Liver (tissue), 9 donors: ENCODE data around the gene PDS5A. TPM values are rescaled to one million over a fixed set of nuclear protein-coding genes. Genes with fewer than 3 reads are reported as not detected.
"Not testable (repeated sequence)": the region's sequence is repeated elsewhere in the genome, so short reads cannot be mapped to it uniquely, and the experiment has no call there.

Experiments used
- DNase-seq: peaks from one replicate; pipeline ENCODE4 v3.0.0-alpha.2; 2017; ENCODE audit warnings: low spot score
- H3K27ac ChIP-seq, 2 donors: one replicate each; pipeline ENCODE4 v1.7.0; 2013; ENCODE audit warnings: inconsistent platforms in 2 of 2, low read length in 2 of 2, control low read depth in 1 of 2, low read depth in 1 of 2, mild to moderate bottlenecking in 1 of 2
- H3K27me3 ChIP-seq, 4 donors: one replicate each; pipeline versions ENCODE4 v1.6.1 to v1.7.0; 2013; ENCODE audit warnings: low read length in 3 of 4, inconsistent platforms in 1 of 4, mild to moderate bottlenecking in 1 of 4, moderate library complexity in 1 of 4; ENCODE audit not compliant: control insufficient read depth in 4 of 4, insufficient read depth in 4 of 4
- H3K36me3 ChIP-seq, 4 donors: one replicate each; pipeline versions ENCODE4 v1.6.1 to v1.7.0; 2013; ENCODE audit warnings: low read length in 3 of 4, mild to moderate bottlenecking in 3 of 4, low read depth in 1 of 4, moderate library complexity in 1 of 4; ENCODE audit not compliant: control insufficient read depth in 4 of 4, insufficient read depth in 3 of 4
- H3K4me1 ChIP-seq, 4 donors: one replicate each; pipeline versions ENCODE4 v1.6.1 to v1.7.0; 2013; ENCODE audit warnings: low read length in 3 of 4, mild to moderate bottlenecking in 3 of 4, moderate library complexity in 1 of 4; ENCODE audit not compliant: control insufficient read depth in 4 of 4, insufficient read depth in 4 of 4
- H3K4me3 ChIP-seq, 3 donors: one replicate each; pipeline versions ENCODE4 v1.6.1 to v1.7.0; 2013; ENCODE audit warnings: low read length in 3 of 3, control low read depth in 1 of 3, low read depth in 1 of 3, mild to moderate bottlenecking in 1 of 3
- H3K9ac ChIP-seq, 2 donors: one replicate each; pipeline ENCODE4 v1.7.0; 2013; ENCODE audit warnings: low read length in 2 of 2, mild to moderate bottlenecking in 2 of 2, moderate library complexity in 2 of 2, control low read depth in 1 of 2, low read depth in 1 of 2
- H3K9me3 ChIP-seq, 4 donors: one replicate each; pipeline versions ENCODE4 v1.6.1 to v1.7.0; 2013; ENCODE audit warnings: low read length in 3 of 4; ENCODE audit not compliant: control insufficient read depth in 4 of 4
- ATF3 ChIP-seq: IDR thresholded peaks from 2 replicates; pipeline ENCODE4 v1.6.1; 2016; ENCODE audit warnings: antibody characterized with exemption
- CTCF ChIP-seq: fragments of 150-350 bp; IDR thresholded peaks from 2 replicates; pipeline ENCODE4 v1.5.1; 2017; ENCODE audit warnings: improper control_type of control experiment, low read depth, low read length; ENCODE audit not compliant: missing input control
- FOXA1 ChIP-seq: IDR thresholded peaks from 2 replicates; pipeline ENCODE4 v1.6.1; 2016; ENCODE audit warnings: antibody characterized with exemption
- FOXA2 ChIP-seq: IDR thresholded peaks from 2 replicates; pipeline ENCODE4 v1.6.1; 2016; ENCODE audit warnings: antibody characterized with exemption
- GABPA ChIP-seq, 2 donors: IDR thresholded peaks in 1 of 2; conservative IDR thresholded peaks in 1 of 2; 2 replicates each; pipeline ENCODE4 v1.6.1; 2016; ENCODE audit warnings: antibody characterized with exemption in 2 of 2, mild to moderate bottlenecking in 1 of 2, moderate library complexity in 1 of 2
- HNF4A ChIP-seq, 2 donors: conservative IDR thresholded peaks; 2 replicates each; pipeline ENCODE4 v1.6.1; 2016; ENCODE audit warnings: antibody characterized with exemption in 2 of 2, mild to moderate bottlenecking in 2 of 2
- HNF4G ChIP-seq: IDR thresholded peaks from 2 replicates; pipeline ENCODE4 v1.6.1; 2016; ENCODE audit warnings: antibody characterized with exemption
- JUND ChIP-seq, 2 donors: IDR thresholded peaks; 2 replicates each; pipeline ENCODE4 v1.6.1; 2016; ENCODE audit warnings: antibody characterized with exemption in 2 of 2
- MAX ChIP-seq: IDR thresholded peaks from 2 replicates; pipeline ENCODE4 v1.6.1; 2016; ENCODE audit warnings: antibody characterized with exemption
- RAD21 ChIP-seq, 2 donors: IDR thresholded peaks; 2 replicates each; pipeline ENCODE4 v1.6.1; 2016; ENCODE audit warnings: antibody characterized with exemption in 2 of 2, mild to moderate bottlenecking in 2 of 2
- REST ChIP-seq: IDR thresholded peaks from 2 replicates; pipeline ENCODE4 v1.6.1; 2016; ENCODE audit warnings: antibody characterized with exemption, mild to moderate bottlenecking
- RXRA ChIP-seq, 2 donors: IDR thresholded peaks; 2 replicates each; pipeline ENCODE4 v1.6.1; 2017 to 2018; ENCODE audit warnings: antibody characterized with exemption in 2 of 2, mild to moderate bottlenecking in 1 of 2
- SP1 ChIP-seq: IDR thresholded peaks from 2 replicates; pipeline ENCODE4 v1.6.1; 2018; ENCODE audit warnings: antibody characterized with exemption, mild to moderate bottlenecking
- TAF1 ChIP-seq: conservative IDR thresholded peaks from 2 replicates; pipeline ENCODE4 v1.6.1; 2016; ENCODE audit warnings: antibody characterized with exemption, mild to moderate bottlenecking
- YY1 ChIP-seq: IDR thresholded peaks from 2 replicates; pipeline ENCODE4 v1.6.1; 2016; ENCODE audit warnings: antibody characterized with exemption, mild to moderate bottlenecking
- WGBS: extraction: QIAGEN DNeasy Blood & Tissue Kit; methylation state at CpG from one replicate; pipeline ENCODE4 v1.1.7; 2013; 5-methylcytosine and 5-hydroxymethylcytosine counted together
- polyA plus RNA-seq, 2 donors: library from polyadenylated mRNA; stranded (reverse) in 1 of 2; unstranded in 1 of 2; fragments of 200-250 nt in 1 of 2; fragments of >200 nt in 1 of 2; fragmentation: Nextera tagmentation in 1 of 2; extraction: Ambion mirVana in 1 of 2; gene quantifications; one replicate each; pipeline versions ENCODE4 v1.2.1 to v1.2.3, GENCODE V29; 2013 to 2015
- total RNA-seq, 2 donors: library from RNA; depleted of rRNA; stranded (reverse); fragments of >200 nt; gene quantifications; one replicate each; pipeline ENCODE4 v1.2.3, GENCODE V29; 2014
- donor health status: healthy.
- donor health status: healthy.
- donor health status: healthy.
- donor health status: healthy.
- donor health status: healthy.

Gene PDS5A
- total and polyA plus RNA-seq, 4 donors, result 10.6 to 59.6 (median 25.9) TPM

GRCh38 chr4:39975488-39976089 lies 2.1 kb downstream of the PDS5A start:
- Histone ChIP-seq H3K9me3 (no peaks in the 10 kb centered on the region), H3K36me3 (peaks cover 3 to 4% (median 3%) of the 10 kb centered on the region in 4 donors), H3K27ac (peak overlapping the region in 1 of 2 donors; percentile 92), H3K9ac (peak overlapping the region; percentile 64 to 77), H3K27me3 (no peaks in the 10 kb centered on the region), H3K4me3 (peak overlapping the region in 2 of 3 donors; percentile 96 to 100), H3K4me1 (peaks cover 4 to 29% (median 26%) of the 10 kb centered on the region in 4 donors)
- TF ChIP-seq HNF4A (conservative IDR thresholded peaks at IDR 0.05), result no peak
- no peak for TF ChIP-seq SP1
- TF ChIP-seq FOXA2, result no peak
- no peak for TF ChIP-seq CTCF
- no peak for TF ChIP-seq ATF3
- no peak for TF ChIP-seq RAD21 (IDR thresholded peaks at IDR 0.05)
- no peak for TF ChIP-seq MAX
- TF ChIP-seq RXRA (IDR thresholded peaks at IDR 0.05), result no peak
- TF ChIP-seq FOXA1, result no peak
- TF ChIP-seq GABPA (IDR thresholded peaks at IDR 0.05 in 1 of 2, conservative IDR thresholded peaks at IDR 0.05 in 1 of 2), result no peak
- no peak for TF ChIP-seq TAF1
- DNase-seq, result no peak
- WGBS, result 53% methylated on average over 4 of the region's 4 CpGs

DNA sequence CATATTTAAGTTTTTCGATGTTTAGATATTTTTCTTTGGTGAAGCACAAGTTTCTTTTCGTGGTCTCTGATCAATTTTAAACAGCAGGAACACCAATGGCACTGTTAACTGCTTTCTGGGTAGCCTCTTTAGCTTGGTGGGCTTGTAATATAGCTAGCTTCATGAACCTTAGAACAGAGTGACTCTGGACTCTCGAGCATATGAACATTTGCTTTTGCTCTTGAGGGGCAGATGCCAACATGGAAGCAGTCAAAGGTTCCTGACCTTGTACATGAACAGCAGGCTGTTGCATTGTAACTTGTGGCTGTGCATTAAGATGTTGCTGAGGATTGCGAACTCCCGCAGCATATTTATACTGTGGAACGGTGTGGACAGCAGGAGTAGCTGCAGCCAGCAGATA lies 4.7 kb downstream of the PDS5A start:
- DNase-seq, H3K4me3 ChIP-seq, H3K9ac ChIP-seq, H3K27me3 ChIP-seq, H3K27ac ChIP-seq, H3K9me3 ChIP-seq, H3K36me3 ChIP-seq: not testable (repeated sequence)
- WGBS, result 40% methylated on average over 6 of the region's 6 CpGs
- peaks cover 4 to 27% (median 20%) of the 10 kb centered on the region in 4 donors for H3K4me1 ChIP-seq
- TF ChIP-seq HNF4G (peak; percentile 34), RXRA (IDR thresholded peaks at IDR 0.05) (peak; percentile 32 to 40), HNF4A (conservative IDR thresholded peaks at IDR 0.05) (peak; percentile 83)

DNA sequence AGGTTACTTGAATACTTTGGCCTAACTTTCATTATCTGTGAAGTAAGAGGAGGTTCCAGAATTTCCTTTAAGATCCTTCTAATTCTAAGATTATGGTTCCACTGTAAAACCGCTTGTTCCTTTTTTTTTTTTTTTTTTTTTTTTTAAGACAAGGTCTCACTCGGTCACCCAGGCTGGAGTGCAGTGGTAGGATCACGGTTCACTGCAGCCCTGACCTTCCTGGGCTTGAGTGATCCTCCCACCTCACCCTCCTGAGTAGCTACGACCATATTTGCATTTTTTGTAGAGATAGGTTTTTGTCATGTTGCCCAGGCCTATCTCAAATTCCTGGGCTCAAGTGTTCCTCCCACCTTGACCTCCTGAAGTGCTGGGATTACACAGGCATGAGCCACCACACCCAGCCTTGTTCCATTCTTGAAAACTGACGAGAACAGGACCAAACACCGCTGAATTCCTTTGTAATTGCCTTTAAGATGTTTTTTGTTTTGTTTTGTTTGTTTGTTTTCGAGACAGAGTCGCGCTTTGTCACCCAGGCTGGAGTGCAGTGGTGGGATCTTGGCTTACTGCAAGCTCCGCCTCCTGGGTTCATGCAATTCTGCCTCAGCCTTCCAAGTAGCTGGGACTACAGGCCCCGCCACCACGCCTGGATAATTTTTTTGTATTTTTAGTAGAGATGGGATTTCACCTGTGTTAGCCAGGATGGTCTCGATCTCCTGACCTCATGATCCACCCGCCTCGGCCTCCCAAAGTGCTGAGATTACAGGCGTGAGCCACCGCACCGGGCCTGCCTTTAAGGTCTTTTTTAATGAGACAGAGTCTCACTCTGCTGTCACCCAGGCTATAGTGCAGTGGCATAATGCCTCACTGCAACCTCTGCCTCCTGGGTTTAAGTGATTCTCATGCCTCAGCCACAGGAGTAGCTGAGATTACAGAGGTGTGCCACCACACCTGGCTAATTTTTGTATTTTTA lies 6.8 kb downstream of the PDS5A start:
- peaks cover 4 to 22% (median 16%) of the 10 kb centered on the region in 4 donors for H3K4me1 ChIP-seq
- WGBS, result 80% methylated on average over 18 of the region's 18 CpGs
- H3K36me3 ChIP-seq, result peaks cover 3 to 4% (median 3%) of the 10 kb centered on the region in 4 donors
- H3K9me3 ChIP-seq, result no peaks in the 10 kb centered on the region
- H3K27me3 ChIP-seq, result no peaks in the 10 kb centered on the region
- H3K27ac ChIP-seq, result no peak overlapping the region
- H3K9ac ChIP-seq, result no peak overlapping the region
- H3K4me3 ChIP-seq, result no peak overlapping the region
- no peak for DNase-seq
- TF ChIP-seq RAD21 (IDR thresholded peaks at IDR 0.05), result no peak
- TF ChIP-seq FOXA1, result no peak
- TF ChIP-seq MAX, result no peak
- TF ChIP-seq JUND (IDR thresholded peaks at IDR 0.05), result no peak
- TF ChIP-seq TAF1, result no peak
- no peak for TF ChIP-seq REST
- no peak for TF ChIP-seq SP1
- no peak for TF ChIP-seq CTCF
- TF ChIP-seq GABPA (IDR thresholded peaks at IDR 0.05 in 1 of 2, conservative IDR thresholded peaks at IDR 0.05 in 1 of 2), result no peak
- no peak for TF ChIP-seq YY1
